Right atrium auricular region (tissue), 2 donors: ENCODE results near the gene SMIM35. TPM values are rescaled to one million over a fixed set of nuclear protein-coding genes. Genes with fewer than 3 reads are reported as not detected.
A peak's percentile ranks its signal among the peaks of the same experiment; 100 is the strongest.

Experiments used
- DNase-seq: peaks from one replicate; pipeline ENCODE4 v3.0.0-alpha.2; 2019; ENCODE audit warnings: low spot score
- H3K27ac ChIP-seq, 2 donors: fragments of 200-600 bp; sonication (generic); 1 replicate in 1 of 2; 2 replicates in 1 of 2; pipeline ENCODE4 v1.5.1; 2016 to 2019
- H3K27me3 ChIP-seq, 2 donors: fragments of 200-600 bp; sonication (generic); one replicate each; pipeline versions ENCODE4 v1.5.1 to v1.6.0; 2017 to 2019
- H3K36me3 ChIP-seq: fragments of 200-600 bp; sonication (generic); one replicate; pipeline ENCODE4 v1.5.1; 2016
- H3K4me1 ChIP-seq, 2 donors: fragments of 200-600 bp; sonication (generic); one replicate each; pipeline versions ENCODE4 v1.5.1 to v1.6.0; 2017 to 2019
- H3K4me3 ChIP-seq, 2 donors: fragments of 200-600 bp; sonication (generic); 1 replicate in 1 of 2; 2 replicates in 1 of 2; pipeline ENCODE4 v1.5.1; 2017 to 2019; ENCODE audit warnings: mild to moderate bottlenecking in 1 of 2, moderate library complexity in 1 of 2
- H3K9me3 ChIP-seq, 2 donors: fragments of 200-600 bp; sonication (generic); one replicate each; pipeline ENCODE4 v1.5.1; 2019
- total RNA-seq, 2 donors: library from RNA; depleted of rRNA; stranded (reverse); fragments of >200 nt; gene quantifications; one replicate each; pipeline ENCODE4 v1.1.0, GENCODE V29; 2016
- TF ChIP-seq, protein P1 (sequence below), 2 donors: fragments of 200-600 bp; sonication (generic); IDR thresholded peaks; one replicate each; pipeline ENCODE4 v1.5.1; 2019; ENCODE audit warnings: antibody characterized with exemption in 2 of 2

Gene SMIM35
- total RNA-seq, 2 donors from 2014 or later = not detected

DNA sequence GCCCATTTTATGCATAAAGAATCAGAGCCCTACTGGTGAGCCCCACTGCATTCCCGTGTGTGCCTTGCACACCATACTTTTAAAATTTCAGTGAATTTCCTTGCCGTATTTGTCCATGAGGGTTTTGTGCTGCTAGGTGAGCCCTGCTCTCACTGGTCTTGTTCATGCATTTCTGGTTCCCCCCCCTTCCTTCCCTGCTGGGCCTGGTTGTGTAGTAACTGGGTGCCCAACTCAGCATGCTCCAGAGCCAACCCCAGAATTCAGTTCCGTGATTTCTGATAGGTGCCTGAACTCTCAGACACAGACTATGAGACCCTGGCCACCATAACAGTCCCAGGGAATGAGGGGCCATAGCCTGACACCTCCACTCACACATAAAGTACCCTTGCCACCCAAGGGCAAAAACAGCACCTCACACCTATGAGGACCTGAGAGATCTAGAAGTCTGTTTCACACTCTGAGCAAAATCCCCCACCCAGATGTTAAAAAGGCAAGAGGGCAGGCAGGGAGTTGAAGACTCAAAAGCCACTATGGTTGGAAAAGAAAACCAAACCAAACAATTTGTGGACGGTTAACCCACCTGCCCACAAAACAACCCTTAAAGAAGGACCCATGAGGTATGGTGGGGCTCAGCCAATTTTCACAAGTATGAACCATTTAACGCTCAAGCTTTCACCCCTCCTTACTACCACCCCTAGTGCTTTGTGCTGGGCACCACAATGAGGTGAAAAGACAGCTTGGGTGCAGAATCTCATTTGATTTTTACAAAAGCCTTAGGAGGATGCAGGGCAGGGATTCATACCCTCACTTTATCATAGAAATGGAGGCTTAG lies 117.4 kb downstream of the SMIM35 start:
- H3K4me1 ChIP-seq = peaks cover 0 to 5% of the 10 kb centered on the region in 2 donors
- TF ChIP-seq, protein P1, sequence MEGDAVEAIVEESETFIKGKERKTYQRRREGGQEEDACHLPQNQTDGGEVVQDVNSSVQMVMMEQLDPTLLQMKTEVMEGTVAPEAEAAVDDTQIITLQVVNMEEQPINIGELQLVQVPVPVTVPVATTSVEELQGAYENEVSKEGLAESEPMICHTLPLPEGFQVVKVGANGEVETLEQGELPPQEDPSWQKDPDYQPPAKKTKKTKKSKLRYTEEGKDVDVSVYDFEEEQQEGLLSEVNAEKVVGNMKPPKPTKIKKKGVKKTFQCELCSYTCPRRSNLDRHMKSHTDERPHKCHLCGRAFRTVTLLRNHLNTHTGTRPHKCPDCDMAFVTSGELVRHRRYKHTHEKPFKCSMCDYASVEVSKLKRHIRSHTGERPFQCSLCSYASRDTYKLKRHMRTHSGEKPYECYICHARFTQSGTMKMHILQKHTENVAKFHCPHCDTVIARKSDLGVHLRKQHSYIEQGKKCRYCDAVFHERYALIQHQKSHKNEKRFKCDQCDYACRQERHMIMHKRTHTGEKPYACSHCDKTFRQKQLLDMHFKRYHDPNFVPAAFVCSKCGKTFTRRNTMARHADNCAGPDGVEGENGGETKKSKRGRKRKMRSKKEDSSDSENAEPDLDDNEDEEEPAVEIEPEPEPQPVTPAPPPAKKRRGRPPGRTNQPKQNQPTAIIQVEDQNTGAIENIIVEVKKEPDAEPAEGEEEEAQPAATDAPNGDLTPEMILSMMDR (IDR thresholded peaks at IDR 0.05) = no peak
- peak; percentile 26 for DNase-seq
- no peaks in the 10 kb centered on the region for H3K36me3 ChIP-seq
- no peaks in the 10 kb centered on the region for H3K9me3 ChIP-seq
- no peaks in the 10 kb centered on the region for H3K27me3 ChIP-seq
- no peak overlapping the region for H3K27ac ChIP-seq
- H3K4me3 ChIP-seq = no peak overlapping the region

DNA sequence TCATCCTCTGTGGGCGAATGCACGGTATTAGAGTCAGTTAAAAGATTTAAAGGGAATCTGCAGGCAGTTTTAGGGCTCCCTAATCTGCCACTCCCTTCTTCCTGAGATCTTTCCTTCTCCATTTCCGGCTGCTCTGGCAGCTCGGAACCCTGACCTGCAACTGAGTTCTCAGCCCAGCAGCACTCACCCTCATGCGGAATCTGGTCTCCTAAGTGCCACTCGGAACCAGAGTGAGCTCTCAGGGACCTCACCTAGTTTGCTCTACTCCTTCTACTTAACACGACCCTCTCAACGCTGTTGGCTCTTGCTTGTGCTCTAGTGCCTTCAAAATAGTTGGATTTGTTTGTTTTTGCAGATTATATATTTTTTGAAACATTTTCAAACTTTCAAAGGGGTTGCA lies 119.9 kb downstream of the SMIM35 start:
- no peaks in the 10 kb centered on the region for H3K9me3 ChIP-seq
- H3K27ac ChIP-seq = no peak overlapping the region
- TF ChIP-seq, protein P1 (IDR thresholded peaks at IDR 0.05) = no peak
- no peak overlapping the region for H3K4me3 ChIP-seq
- no peaks in the 10 kb centered on the region for H3K36me3 ChIP-seq
- no peak for DNase-seq
- no peaks in the 10 kb centered on the region for H3K27me3 ChIP-seq
- peaks cover 0 to 5% of the 10 kb centered on the region in 2 donors for H3K4me1 ChIP-seq

DNA sequence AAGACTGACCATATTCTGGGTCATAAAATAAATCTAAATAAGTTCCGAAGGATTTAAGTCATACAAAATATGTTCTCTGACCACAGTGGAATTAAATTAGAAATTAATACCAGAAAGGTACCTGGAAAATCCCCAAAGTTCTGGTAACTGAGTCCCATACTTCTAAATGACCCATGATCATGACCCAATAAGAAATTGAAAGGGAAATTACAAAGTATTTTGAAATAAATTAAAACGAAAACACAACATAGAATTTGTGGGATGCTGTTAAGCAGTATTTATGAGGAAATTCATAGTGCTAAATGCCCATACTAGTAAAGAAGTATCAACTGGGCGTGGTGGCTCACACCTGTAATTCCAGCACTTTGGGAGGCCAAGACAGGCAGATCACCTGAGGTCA lies 123.9 kb downstream of the SMIM35 start:
- Histone ChIP-seq H3K4me1 (no peaks in the 10 kb centered on the region), H3K27me3 (no peaks in the 10 kb centered on the region), H3K36me3 (no peaks in the 10 kb centered on the region), H3K4me3 (no peak overlapping the region), H3K27ac (no peak overlapping the region), H3K9me3 (no peaks in the 10 kb centered on the region)
- TF ChIP-seq, protein P1 (IDR thresholded peaks at IDR 0.05) = no peak
- DNase-seq = peak; percentile 7

DNA sequence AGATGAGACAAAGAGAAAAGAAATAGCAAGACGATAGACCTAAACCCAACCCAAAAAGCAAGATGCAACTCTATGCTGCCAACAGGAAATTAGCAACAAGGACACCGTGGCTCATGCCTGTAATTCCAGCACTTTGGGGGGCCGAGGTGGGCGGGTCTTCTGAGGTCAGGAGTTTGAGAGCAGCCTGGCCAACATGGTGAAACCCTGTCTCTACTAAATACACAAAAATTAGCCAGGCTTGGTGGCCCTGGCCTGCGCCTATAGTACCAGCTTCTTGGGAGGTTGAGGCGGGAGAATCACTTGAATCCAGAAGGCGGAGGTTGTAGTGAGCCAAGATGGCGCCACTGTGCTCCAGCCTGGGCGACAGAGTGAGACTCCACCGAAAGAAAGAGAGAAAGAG lies 124.9 kb downstream of the SMIM35 start:
- H3K36me3 ChIP-seq = no peaks in the 10 kb centered on the region
- H3K27ac ChIP-seq = no peak overlapping the region
- no peaks in the 10 kb centered on the region for H3K9me3 ChIP-seq
- H3K4me3 ChIP-seq = no peak overlapping the region
- no peaks in the 10 kb centered on the region for H3K27me3 ChIP-seq
- TF ChIP-seq, protein P1 (IDR thresholded peaks at IDR 0.05) = no peak
- DNase-seq = peak; percentile 44
- H3K4me1 ChIP-seq = no peaks in the 10 kb centered on the region

DNA sequence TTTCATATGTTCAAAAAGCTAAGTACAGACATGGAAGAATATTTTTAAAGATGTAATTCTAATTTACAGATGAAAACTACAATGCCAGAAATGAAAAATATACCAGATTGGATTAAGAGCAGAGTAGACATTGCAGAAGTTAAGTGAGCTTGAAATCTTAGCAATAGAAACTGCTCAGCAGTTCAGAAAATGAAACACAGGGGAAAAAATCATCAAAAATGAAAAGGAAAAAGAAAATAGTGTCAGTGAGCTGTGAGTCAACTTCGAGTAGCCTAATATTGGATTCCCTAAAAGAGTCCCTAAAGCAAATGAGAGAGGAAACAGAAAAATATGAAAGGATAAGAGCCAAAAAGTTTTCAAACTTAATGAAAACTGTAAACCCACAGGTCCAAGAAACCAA lies 126.4 kb downstream of the SMIM35 start:
- Histone ChIP-seq H3K9me3 (no peaks in the 10 kb centered on the region), H3K27me3 (no peaks in the 10 kb centered on the region), H3K4me1 (no peaks in the 10 kb centered on the region), H3K36me3 (no peaks in the 10 kb centered on the region), H3K4me3 (no peak overlapping the region), H3K27ac (no peak overlapping the region)
- TF ChIP-seq, protein P1 (IDR thresholded peaks at IDR 0.05) = no peak
- no peak for DNase-seq
